GM12878 (cell line): ENCODE results near the gene MAK. TPM values are rescaled to one million over a fixed set of nuclear protein-coding genes. Genes with fewer than 3 reads are reported as not detected.

Source experiments
- ATAC-seq: fragments of 200-7000 bp; cut with Tn5 transposase; 3 replicates; pipeline ENCODE4 v1.9.1; 2020; ENCODE audit warnings: mild to moderate bottlenecking, moderate library complexity
- BruUV-seq: library from RNA; stranded (reverse); fragments of 400-500 nt; replicated peaks from 2 replicates; lab custom pipeline; 2021; lab: Mats Ljungman, UMichigan
- CTCF ChIA-PET: fragments of 300-600 bp; sonication (Branson Sonifier 250); formaldehyde crosslinking; extraction: SDS; loops from one replicate; lab custom pipeline; 2021; ENCODE audit warnings: inconsistent platforms; lab: Yijun Ruan, JAX
- POLR2A ChIA-PET: fragments of 350-600 bp; formaldehyde crosslinking; extraction: SDS; loops from one replicate; lab custom pipeline; 2021; ENCODE audit warnings: inconsistent platforms; lab: Charles Lee
- RAD21 ChIA-PET: fragments of 300-600 bp; sonication (Branson Sonifier 250); formaldehyde crosslinking; loops from one replicate; lab custom pipeline; 2023; ENCODE audit warnings: antibody characterized with exemption; ENCODE audit not compliant: unreplicated experiment; lab: Charles Lee
- SMC1A ChIA-PET: fragments of 300-600 bp; sonication (Branson Sonifier 250); formaldehyde crosslinking; loops from one replicate; lab custom pipeline; 2023; ENCODE audit not compliant: unreplicated experiment, uncharacterized antibody; lab: Charles Lee
- DNase-seq: peaks from one replicate; pipeline ENCODE4 v3.0.0-alpha.2; 2011; ENCODE audit warnings: low read depth, low spot score
- FAIRE-seq: peaks from 3 replicates; lab custom pipeline; 2011; peaks lifted over from hg19 to GRCh38; lab: Jason Lieb, UNC
- H2AFZ ChIP-seq: 2 replicates; pipeline ENCODE4 v1.6.0; 2011; ENCODE audit warnings: low read depth, low read length, control low read depth; ENCODE audit not compliant: control insufficient read depth
- H3K27ac ChIP-seq: 2 replicates; pipeline ENCODE4 v1.5.1; 2011; ENCODE audit warnings: control low read depth; ENCODE audit not compliant: control insufficient read depth, insufficient read depth
- H3K27me3 ChIP-seq, 2 experiments: replicated peaks in 1 of 2; 2 replicates each; pipeline versions ENCODE4 v1.6.0 to v1.6.1; 2011; ENCODE audit warnings: low read length in 1 of 2; ENCODE audit not compliant: control insufficient read depth in 2 of 2, insufficient read depth in 2 of 2
- H3K36me3 ChIP-seq, 2 experiments: 2 replicates each; pipeline ENCODE4 v1.5.1; 2011; ENCODE audit warnings: low read length in 1 of 2; ENCODE audit not compliant: control insufficient read depth in 2 of 2, insufficient read depth in 2 of 2
- H3K4me1 ChIP-seq: 2 replicates; pipeline ENCODE4 v1.6.1; 2011; ENCODE audit warnings: mild to moderate bottlenecking, low read length, moderate library complexity, mixed read lengths; ENCODE audit not compliant: control insufficient read depth, insufficient read depth
- H3K4me2 ChIP-seq: 2 replicates; pipeline ENCODE4 v1.6.0; 2011; ENCODE audit warnings: control low read depth; ENCODE audit not compliant: control insufficient read depth, insufficient read depth
- H3K4me3 ChIP-seq: fragments of 200-600 bp; sonication (generic); 2 replicates; pipeline ENCODE4 v1.5.1; 2016
- H3K79me2 ChIP-seq: 2 replicates; pipeline ENCODE4 v1.6.0; 2011; ENCODE audit warnings: low read length; ENCODE audit not compliant: control insufficient read depth, insufficient read depth
- H3K9ac ChIP-seq: 2 replicates; pipeline ENCODE4 v1.8.0; 2011; ENCODE audit warnings: low read length, control low read depth, mixed read lengths; ENCODE audit not compliant: control insufficient read depth, insufficient read depth
- H3K9me3 ChIP-seq: replicated peaks from 3 replicates; pipeline ENCODE4 v1.5.1; 2011; ENCODE audit warnings: mild to moderate bottlenecking, low read length; ENCODE audit not compliant: control insufficient read depth, insufficient read depth
- H4K20me1 ChIP-seq: 2 replicates; pipeline ENCODE4 v1.6.0; 2011; ENCODE audit not compliant: control insufficient read depth, insufficient read depth
- BHLHE40 ChIP-seq, 2 experiments: fragments of 450-650 bp in 1 of 2; IDR thresholded peaks; 2 replicates each; pipeline ENCODE4 v1.6.1; 2011 to 2017; ENCODE audit warnings: low read depth in 2 of 2, borderline replicate concordance in 1 of 2, improper control_type of control experiment in 1 of 2, low read length in 1 of 2, mild to moderate bottlenecking in 1 of 2
- CHD4 ChIP-seq: fragments of 200-600 bp; sonication (generic); IDR thresholded peaks from 2 replicates; pipeline ENCODE4 v1.6.1; 2016; ENCODE audit warnings: mild to moderate bottlenecking
- MYC ChIP-seq: IDR thresholded peaks from 2 replicates; pipeline ENCODE4 v1.6.1; 2011; ENCODE audit warnings: mild to moderate bottlenecking, low read length, moderate library complexity, inconsistent platforms; ENCODE audit not compliant: insufficient read depth, insufficient replicate concordance, insufficient read length, severe bottlenecking
- RAD51 ChIP-seq: fragments of 450-650 bp; IDR thresholded peaks from 2 replicates; pipeline ENCODE4 v1.6.1; 2016; ENCODE audit warnings: moderate library complexity, mild to moderate bottlenecking, inconsistent platforms
- SUPT20H ChIP-seq: IDR thresholded peaks from 2 replicates; pipeline ENCODE4 v1.6.1; 2011; ENCODE audit warnings: low read depth, mild to moderate bottlenecking, low read length, moderate library complexity, borderline replicate concordance; ENCODE audit not compliant: control insufficient read depth
- TAF1 ChIP-seq: IDR thresholded peaks from 2 replicates; pipeline ENCODE4 v1.6.1; 2011; ENCODE audit warnings: mild to moderate bottlenecking, low read depth, low read length, borderline replicate concordance
- YY1 ChIP-seq: IDR thresholded peaks from 2 replicates; pipeline ENCODE4 v1.6.1; 2011; ENCODE audit warnings: low read depth, mild to moderate bottlenecking, low read length
- ZNF274 ChIP-seq: IDR thresholded peaks from one replicate; pipeline ENCODE4 v1.8.0; 2011; ENCODE audit not compliant: insufficient read length, insufficient read depth
- WGBS: methylation state at CpG from one replicate; pipeline ENCODE4 v1.1.6; 2016; ENCODE audit warnings: low lambda C conversion rate; ENCODE audit not compliant: insufficient replicate concordance, insufficient coverage; ENCODE audit errors: missing lambda C conversion rate; 5-methylcytosine and 5-hydroxymethylcytosine counted together
- in situ Hi-C: fragments of 300-500 bp; cut with MboI; formaldehyde crosslinking; loops from 9 replicates; pipeline ENCODE4 v1.14.3; 2018; ENCODE audit warnings: mixed read lengths
- intact Hi-C: fragments of 100-400 bp; cut with micrococcal nuclease; formaldehyde crosslinking; loops from one replicate; pipeline ENCODE4 v1.14.2; 2022; ENCODE audit not compliant: unreplicated experiment
- polyA plus RNA-seq, 11 experiments: library from polyadenylated mRNA; depleted of rRNA in 4 of 11; unstranded in 6 of 11; stranded (reverse) in 5 of 11; fragments of >200 nt; fragmentation: Nextera tagmentation in 4 of 11; fragmentation: Illumina TruSeq in 1 of 11; extraction: Ambion mirVana in 4 of 11; extraction: Trizol in 1 of 11; gene quantifications; 1 replicate in 1 of 11; 2 replicates in 10 of 11; pipeline versions ENCODE4 v1.2.1 to v1.2.3, GENCODE V29; 2011 to 2016; ENCODE audit warnings: inconsistent platforms in 2 of 11, missing spikeins in 2 of 11, low read depth in 1 of 11
- total RNA-seq, 4 experiments: library from RNA; depleted of rRNA in 3 of 4; stranded (reverse); fragments of >200 nt in 3 of 4; fragmentation: Illumina TruSeq in 1 of 4; extraction: Trizol in 1 of 4; gene quantifications; 2 replicates each; pipeline versions ENCODE4 v1.2.1 to v1.2.3, GENCODE V29; 2013 to 2021
- TF ChIP-seq, protein P1 (sequence below): fragments of 150-350 bp; IDR thresholded peaks from 2 replicates; pipeline ENCODE4 v1.6.1; 2014; ENCODE audit warnings: mild to moderate bottlenecking, low read depth, low read length
- TF ChIP-seq, protein P2 (sequence below): IDR thresholded peaks from 2 replicates; pipeline ENCODE4 v1.6.1; 2012; ENCODE audit warnings: mild to moderate bottlenecking, low read depth, low read length

MAK gene
- total and polyA plus RNA-seq, 10 of the 15 experiments (the other 5 are each of a cell fraction or from before 2014, with no cell fraction given) = 0.01 to 0.90 (median 0.13) TPM; not detected in 1

DNA sequence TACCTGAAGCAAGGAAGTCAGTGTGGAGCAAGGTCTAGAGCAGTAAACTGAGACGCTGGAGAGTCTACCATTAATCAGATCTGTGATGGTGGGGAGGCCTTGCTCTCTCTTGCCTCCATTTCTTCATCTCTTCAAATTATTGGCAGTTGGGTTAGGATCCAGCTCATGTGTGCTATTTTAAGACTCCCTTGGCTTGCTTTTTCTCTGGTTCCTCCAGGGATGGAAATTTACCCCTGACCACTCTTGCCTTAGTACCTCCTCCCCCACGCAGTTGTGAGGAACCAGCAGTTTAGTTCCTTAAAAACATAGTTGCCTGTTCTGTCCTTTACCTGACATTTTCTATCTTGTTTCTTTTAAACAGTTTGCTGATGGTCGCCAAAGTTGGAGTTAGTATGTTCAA, 108.1 kb downstream of the MAK start:
- no peak overlapping the region for H2AFZ ChIP-seq
- ChIA-PET CTCF (no interaction called here), RAD21 (no interaction called here), SMC1A (no interaction called here), POLR2A (no interaction called here)
- FAIRE-seq (no peak), DNase-seq (no peak), ATAC-seq (no peak)
- no TSS peak for BruUV-seq
- H3K9me3 ChIP-seq = no peaks in the 10 kb centered on the region
- no peaks in the 10 kb centered on the region for H3K79me2 ChIP-seq
- peaks cover 2 to 3% of the 10 kb centered on the region in 2 experiments; a peak in 2 of 4 replicates for H3K36me3 ChIP-seq
- no peak overlapping the region for H3K27ac ChIP-seq
- in situ Hi-C loops (no loop called here), intact Hi-C loops (no loop called here)
- no peak overlapping the region for H3K4me3 ChIP-seq
- H3K27me3 ChIP-seq = no peaks in the 10 kb centered on the region
- 79% methylated on average over 3 of the region's 3 CpGs for WGBS
- H3K4me2 ChIP-seq = no peak overlapping the region
- H3K4me1 ChIP-seq = no peaks in the 10 kb centered on the region; the same call in 1 of the 2 replicates
- no peak overlapping the region for H3K9ac ChIP-seq
- no peak for TF ChIP-seq RAD51
- no peak for TF ChIP-seq TAF1
- no peak for TF ChIP-seq ZNF274
- H4K20me1 ChIP-seq = no peaks in the 10 kb centered on the region

DNA sequence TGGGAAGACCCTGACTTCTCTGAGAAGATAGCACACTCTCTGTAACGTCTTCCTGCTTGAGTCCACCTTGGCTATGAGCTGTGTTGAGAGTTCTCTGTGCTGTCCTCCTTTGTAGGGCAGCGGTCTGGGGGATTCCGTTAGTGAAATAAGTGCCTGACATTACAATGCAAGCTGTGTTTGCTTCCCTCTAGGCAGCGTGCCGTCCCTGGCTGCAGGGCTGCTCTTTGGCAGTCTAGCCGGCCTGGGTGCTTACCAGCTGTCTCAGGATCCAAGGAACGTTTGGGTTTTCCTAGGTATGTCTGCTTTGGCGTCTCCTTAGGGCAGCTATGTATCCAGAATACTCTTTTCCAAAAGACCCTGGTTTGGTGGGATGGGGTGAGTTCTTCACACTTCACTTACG, 112.6 kb downstream of the MAK start:
- H3K9me3 ChIP-seq = no peaks in the 10 kb centered on the region
- in situ Hi-C loops (no loop called here), intact Hi-C loops (loop anchor here (10.0 kb wide), 1 partner anchor 191 kb away; no protein-coding TSS in a partner anchor)
- no TSS peak for BruUV-seq
- CTCF ChIA-PET = no interaction called here
- no peak overlapping the region for H3K27ac ChIP-seq
- FAIRE-seq = no peak
- POLR2A ChIA-PET = no interaction called here
- no peak overlapping the region for H3K9ac ChIP-seq
- WGBS = 92% methylated on average over 9 of the region's 9 CpGs
- H3K27me3 ChIP-seq = no peaks in the 10 kb centered on the region
- RAD21 ChIA-PET = no interaction called here
- H3K79me2 ChIP-seq = peaks cover 13% of the 10 kb centered on the region
- no peak overlapping the region for H3K4me2 ChIP-seq
- H3K4me3 ChIP-seq = no peak overlapping the region
- SMC1A ChIA-PET = interaction anchor here (1.1 to 1.2 kb wide), 2 partner anchors 12 to 247 kb away, joined by 3 to 5 read pairs; no protein-coding TSS in a partner anchor
- peaks cover 0 to 3% of the 10 kb centered on the region in 2 experiments; a peak in 1 of 4 replicates for H3K36me3 ChIP-seq
- H4K20me1 ChIP-seq = no peaks in the 10 kb centered on the region
- DNase-seq = no peak
- ATAC-seq = no peak
- no peaks in the 10 kb centered on the region; the same call in 1 of the 2 replicates for H3K4me1 ChIP-seq
- no peak overlapping the region for H2AFZ ChIP-seq
- TF ChIP-seq YY1 (no peak), MYC (no peak), BHLHE40 (IDR thresholded peaks at IDR 0.05; ENCODE audit: borderline replicate concordance in 1 of 2, low read depth in 2 of 2, low read length in 1 of 2) (no peak), SUPT20H (no peak), CHD4 (no peak)
- TF ChIP-seq, protein P1, sequence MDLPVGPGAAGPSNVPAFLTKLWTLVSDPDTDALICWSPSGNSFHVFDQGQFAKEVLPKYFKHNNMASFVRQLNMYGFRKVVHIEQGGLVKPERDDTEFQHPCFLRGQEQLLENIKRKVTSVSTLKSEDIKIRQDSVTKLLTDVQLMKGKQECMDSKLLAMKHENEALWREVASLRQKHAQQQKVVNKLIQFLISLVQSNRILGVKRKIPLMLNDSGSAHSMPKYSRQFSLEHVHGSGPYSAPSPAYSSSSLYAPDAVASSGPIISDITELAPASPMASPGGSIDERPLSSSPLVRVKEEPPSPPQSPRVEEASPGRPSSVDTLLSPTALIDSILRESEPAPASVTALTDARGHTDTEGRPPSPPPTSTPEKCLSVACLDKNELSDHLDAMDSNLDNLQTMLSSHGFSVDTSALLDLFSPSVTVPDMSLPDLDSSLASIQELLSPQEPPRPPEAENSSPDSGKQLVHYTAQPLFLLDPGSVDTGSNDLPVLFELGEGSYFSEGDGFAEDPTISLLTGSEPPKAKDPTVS = no peak
- TF ChIP-seq, protein P2, sequence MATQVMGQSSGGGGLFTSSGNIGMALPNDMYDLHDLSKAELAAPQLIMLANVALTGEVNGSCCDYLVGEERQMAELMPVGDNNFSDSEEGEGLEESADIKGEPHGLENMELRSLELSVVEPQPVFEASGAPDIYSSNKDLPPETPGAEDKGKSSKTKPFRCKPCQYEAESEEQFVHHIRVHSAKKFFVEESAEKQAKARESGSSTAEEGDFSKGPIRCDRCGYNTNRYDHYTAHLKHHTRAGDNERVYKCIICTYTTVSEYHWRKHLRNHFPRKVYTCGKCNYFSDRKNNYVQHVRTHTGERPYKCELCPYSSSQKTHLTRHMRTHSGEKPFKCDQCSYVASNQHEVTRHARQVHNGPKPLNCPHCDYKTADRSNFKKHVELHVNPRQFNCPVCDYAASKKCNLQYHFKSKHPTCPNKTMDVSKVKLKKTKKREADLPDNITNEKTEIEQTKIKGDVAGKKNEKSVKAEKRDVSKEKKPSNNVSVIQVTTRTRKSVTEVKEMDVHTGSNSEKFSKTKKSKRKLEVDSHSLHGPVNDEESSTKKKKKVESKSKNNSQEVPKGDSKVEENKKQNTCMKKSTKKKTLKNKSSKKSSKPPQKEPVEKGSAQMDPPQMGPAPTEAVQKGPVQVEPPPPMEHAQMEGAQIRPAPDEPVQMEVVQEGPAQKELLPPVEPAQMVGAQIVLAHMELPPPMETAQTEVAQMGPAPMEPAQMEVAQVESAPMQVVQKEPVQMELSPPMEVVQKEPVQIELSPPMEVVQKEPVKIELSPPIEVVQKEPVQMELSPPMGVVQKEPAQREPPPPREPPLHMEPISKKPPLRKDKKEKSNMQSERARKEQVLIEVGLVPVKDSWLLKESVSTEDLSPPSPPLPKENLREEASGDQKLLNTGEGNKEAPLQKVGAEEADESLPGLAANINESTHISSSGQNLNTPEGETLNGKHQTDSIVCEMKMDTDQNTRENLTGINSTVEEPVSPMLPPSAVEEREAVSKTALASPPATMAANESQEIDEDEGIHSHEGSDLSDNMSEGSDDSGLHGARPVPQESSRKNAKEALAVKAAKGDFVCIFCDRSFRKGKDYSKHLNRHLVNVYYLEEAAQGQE = no peak
